IMR-90 (cell line): ENCODE data around the gene RMND5A.
"Not testable (repeated sequence)": the region's sequence is repeated elsewhere in the genome, so short reads cannot be mapped to it uniquely, and the experiment has no call there.

ENCODE experiments used
- BHLHE40 ChIP-seq: fragments of 150-350 bp; IDR thresholded peaks from 2 replicates; pipeline ENCODE4 v1.6.1; 2016; ENCODE audit warnings: mild to moderate bottlenecking, low read depth, low read length
- CEBPB ChIP-seq: IDR thresholded peaks from 2 replicates; pipeline ENCODE4 v1.6.1; 2012; ENCODE audit warnings: low read depth, low read length, improper control_type of control experiment
- ELK1 ChIP-seq: fragments of 150-350 bp; IDR thresholded peaks from 2 replicates; pipeline ENCODE4 v1.6.1; 2016; ENCODE audit warnings: low read depth, mild to moderate bottlenecking, low read length, moderate library complexity, borderline replicate concordance
- FOS ChIP-seq: fragments of 150-350 bp; IDR thresholded peaks from 2 replicates; pipeline ENCODE4 v1.6.1; 2016; ENCODE audit warnings: low read depth, low read length
- MAFK ChIP-seq: IDR thresholded peaks from 2 replicates; pipeline ENCODE4 v1.6.1; 2012; ENCODE audit warnings: low read depth, low read length, improper control_type of control experiment
- MAZ ChIP-seq: IDR thresholded peaks from 2 replicates; pipeline ENCODE4 v1.6.1; 2012; ENCODE audit warnings: low read depth, mild to moderate bottlenecking, low read length, improper control_type of control experiment, moderate library complexity, borderline replicate concordance
- NFE2L2 ChIP-seq: fragments of 150-350 bp; IDR thresholded peaks from 2 replicates; pipeline ENCODE4 v1.6.1; 2016; ENCODE audit warnings: low read depth, mild to moderate bottlenecking, low read length
- POLR2A ChIP-seq: IDR thresholded peaks from 2 replicates; pipeline ENCODE4 v1.6.1; 2012; ENCODE audit warnings: mild to moderate bottlenecking, low read depth, low read length
- RAD21 ChIP-seq: IDR thresholded peaks from 2 replicates; pipeline ENCODE4 v1.6.1; 2012; ENCODE audit warnings: low read length, improper control_type of control experiment
- RFX5 ChIP-seq: IDR thresholded peaks from 2 replicates; pipeline ENCODE4 v1.8.0; 2012; ENCODE audit warnings: low read depth, mild to moderate bottlenecking, low read length, moderate library complexity
- USF2 ChIP-seq: fragments of 150-350 bp; IDR thresholded peaks from 2 replicates; pipeline ENCODE4 v1.6.1; 2017; ENCODE audit warnings: mild to moderate bottlenecking, antibody characterized with exemption, low read length, low read depth
- TF ChIP-seq, protein P1 (sequence below): conservative IDR thresholded peaks from 2 replicates; pipeline ENCODE4 v1.5.1; 2012; ENCODE audit warnings: mild to moderate bottlenecking, low read depth, low read length, improper control_type of control experiment

GRCh38 chr2:86733528-86733927 lies 13.4 kb downstream of the RMND5A start:
- not testable (repeated sequence) for TF ChIP-seq BHLHE40, RFX5, POLR2A, RAD21, USF2, MAFK, MAZ, FOS, ELK1, CEBPB, NFE2L2
- TF ChIP-seq, protein P1, sequence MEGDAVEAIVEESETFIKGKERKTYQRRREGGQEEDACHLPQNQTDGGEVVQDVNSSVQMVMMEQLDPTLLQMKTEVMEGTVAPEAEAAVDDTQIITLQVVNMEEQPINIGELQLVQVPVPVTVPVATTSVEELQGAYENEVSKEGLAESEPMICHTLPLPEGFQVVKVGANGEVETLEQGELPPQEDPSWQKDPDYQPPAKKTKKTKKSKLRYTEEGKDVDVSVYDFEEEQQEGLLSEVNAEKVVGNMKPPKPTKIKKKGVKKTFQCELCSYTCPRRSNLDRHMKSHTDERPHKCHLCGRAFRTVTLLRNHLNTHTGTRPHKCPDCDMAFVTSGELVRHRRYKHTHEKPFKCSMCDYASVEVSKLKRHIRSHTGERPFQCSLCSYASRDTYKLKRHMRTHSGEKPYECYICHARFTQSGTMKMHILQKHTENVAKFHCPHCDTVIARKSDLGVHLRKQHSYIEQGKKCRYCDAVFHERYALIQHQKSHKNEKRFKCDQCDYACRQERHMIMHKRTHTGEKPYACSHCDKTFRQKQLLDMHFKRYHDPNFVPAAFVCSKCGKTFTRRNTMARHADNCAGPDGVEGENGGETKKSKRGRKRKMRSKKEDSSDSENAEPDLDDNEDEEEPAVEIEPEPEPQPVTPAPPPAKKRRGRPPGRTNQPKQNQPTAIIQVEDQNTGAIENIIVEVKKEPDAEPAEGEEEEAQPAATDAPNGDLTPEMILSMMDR = not testable (repeated sequence)
